HepG2 (cell line): ENCODE measurements around the gene SECTM1. TPM values are rescaled to one million over a fixed set of nuclear protein-coding genes. Genes with fewer than 3 reads are reported as not detected.

ENCODE experiments used
- ATAC-seq: fragments of 200-7000 bp; cut with Tn5 transposase; 3 replicates; pipeline ENCODE4 v1.9.1; 2020; ENCODE audit warnings: mild to moderate bottlenecking, moderate library complexity
- BruUV-seq: library from RNA; stranded (reverse); fragments of 400-500 nt; replicated peaks from 2 replicates; lab custom pipeline; 2021; lab: Mats Ljungman, UMichigan
- CTCF ChIA-PET: fragments of 300-600 bp; formaldehyde crosslinking; extraction: SDS; loops from one replicate; lab custom pipeline; 2021; ENCODE audit warnings: low total read pairs, inconsistent platforms, low intra/inter-chr PET ratio; lab: Yijun Ruan, JAX
- POLR2A ChIA-PET: fragments of 350-600 bp; sonication (Branson Sonifier 250); formaldehyde crosslinking; loops from one replicate; lab custom pipeline; 2020; ENCODE audit warnings: antibody characterized with exemption, inconsistent platforms; lab: Yijun Ruan, JAX
- DNase-seq: peaks from one replicate; pipeline ENCODE4 v3.0.0-alpha.2; 2015; ENCODE audit warnings: low spot score
- FAIRE-seq: peaks from 3 replicates; lab custom pipeline; 2011; peaks lifted over from hg19 to GRCh38; lab: Jason Lieb, UNC
- H2AFZ ChIP-seq: one replicate; pipeline ENCODE4 v1.6.1; 2011; ENCODE audit warnings: low read length, inconsistent platforms
- H3K27ac ChIP-seq: fragments of 300-600 bp; 3 replicates; pipeline ENCODE4 v1.8.0; 2011; ENCODE audit warnings: mixed run types, mild to moderate bottlenecking, mixed read lengths, low read length, inconsistent platforms; ENCODE audit not compliant: insufficient read depth; ENCODE audit errors: extremely low read length
- H3K27me3 ChIP-seq, 2 experiments: fragments of 200-600 bp in 1 of 2; 2 replicates in 1 of 2; 3 replicates in 1 of 2; pipeline versions ENCODE4 v1.6.0 to v1.8.0; 2011; ENCODE audit warnings: low read length in 2 of 2, mild to moderate bottlenecking in 2 of 2, moderate library complexity in 2 of 2, inconsistent platforms in 1 of 2; ENCODE audit not compliant: insufficient read depth in 2 of 2, control insufficient read depth in 1 of 2
- H3K36me3 ChIP-seq, 2 experiments: fragments of 200-600 bp in 1 of 2; replicated peaks in 1 of 2; 2 replicates in 1 of 2; 3 replicates in 1 of 2; pipeline versions ENCODE4 v1.5.1 to v1.8.0; 2011; ENCODE audit warnings: low read length in 2 of 2, inconsistent platforms in 1 of 2; ENCODE audit not compliant: insufficient read depth in 2 of 2, control insufficient read depth in 1 of 2
- H3K4me1 ChIP-seq: 2 replicates; pipeline ENCODE4 v1.5.1; 2012; ENCODE audit warnings: low read length, inconsistent platforms; ENCODE audit not compliant: insufficient read depth
- H3K4me2 ChIP-seq: 2 replicates; pipeline ENCODE4 v1.6.0; 2011; ENCODE audit warnings: low read depth, low read length, inconsistent platforms
- H3K4me3 ChIP-seq, 3 experiments: fragments of 200-600 bp in 1 of 3; sonication (generic), shearing (Covaris generic) in 1 of 3; replicated peaks in 1 of 3; 2 replicates each; pipeline ENCODE4 v1.5.1; 2011 to 2016; ENCODE audit warnings: low read length in 3 of 3, inconsistent platforms in 2 of 3, low read depth in 2 of 3, mild to moderate bottlenecking in 2 of 3, control low read depth in 1 of 3, mixed read lengths in 1 of 3; ENCODE audit not compliant: insufficient read depth in 1 of 3
- H3K79me2 ChIP-seq: one replicate; pipeline ENCODE4 v1.6.1; 2011; ENCODE audit warnings: low read length, inconsistent platforms; ENCODE audit not compliant: insufficient read depth
- H3K9ac ChIP-seq: 2 replicates; pipeline ENCODE4 v1.6.0; 2011; ENCODE audit warnings: mild to moderate bottlenecking, low read depth, low read length, inconsistent platforms; ENCODE audit not compliant: insufficient read depth
- H3K9me3 ChIP-seq: 2 replicates; pipeline ENCODE4 v1.5.1; 2012; ENCODE audit warnings: mild to moderate bottlenecking, low read length
- H4K20me1 ChIP-seq: 2 replicates; pipeline ENCODE4 v1.6.0; 2011; ENCODE audit warnings: inconsistent platforms, mild to moderate bottlenecking, low read length, moderate library complexity; ENCODE audit not compliant: insufficient read depth
- ARNT ChIP-seq: fragments of 450-650 bp; IDR thresholded peaks from 2 replicates; pipeline ENCODE4 v1.6.1; 2017
- BORCS8-MEF2B ChIP-seq: sonication (generic); formaldehyde crosslinking; IDR thresholded peaks from 2 replicates; pipeline ENCODE4 v1.8.0; 2022; ENCODE audit warnings: mild to moderate bottlenecking, missing genetic modification reagents
- DR1 ChIP-seq: sonication (generic); formaldehyde crosslinking; IDR thresholded peaks from 2 replicates; pipeline ENCODE4 v1.8.0; 2021; ENCODE audit warnings: mild to moderate bottlenecking, missing genetic modification reagents, inconsistent platforms
- ETV5 ChIP-seq: IDR thresholded peaks from 2 replicates; pipeline ENCODE4 v1.6.1; 2018; ENCODE audit warnings: missing biosample characterization, missing genetic modification reagents, inconsistent platforms, borderline replicate concordance
- FOXO1 ChIP-seq: sonication (generic); formaldehyde crosslinking; IDR thresholded peaks from 2 replicates; pipeline ENCODE4 v1.4.0; 2020; ENCODE audit warnings: missing genetic modification reagents
- HMGXB4 ChIP-seq, 2 experiments: sonication (generic) in 1 of 2; formaldehyde crosslinking in 1 of 2; IDR thresholded peaks; 2 replicates each; pipeline versions ENCODE4 v1.4.0 to v1.6.1; 2018 to 2020; ENCODE audit warnings: missing genetic modification reagents in 2 of 2, borderline replicate concordance in 1 of 2, low read depth in 1 of 2, mild to moderate bottlenecking in 1 of 2, missing biosample characterization in 1 of 2
- HNRNPL ChIP-seq: fragments of 200-400 bp; formaldehyde crosslinking; IDR thresholded peaks from 2 replicates; pipeline ENCODE4 v1.6.1; 2017; ENCODE audit warnings: mild to moderate bottlenecking, low read depth, low read length
- ISL2 ChIP-seq: sonication (generic); formaldehyde crosslinking; IDR thresholded peaks from 2 replicates; pipeline ENCODE4 v1.5.0; 2020; ENCODE audit warnings: missing genetic modification reagents
- NFRKB ChIP-seq: fragments of 450-650 bp; IDR thresholded peaks from 2 replicates; pipeline ENCODE4 v1.6.1; 2017
- NFYC ChIP-seq: IDR thresholded peaks from 2 replicates; pipeline ENCODE4 v1.6.1; 2016; ENCODE audit warnings: missing genetic modification reagents, missing compliant biosample characterization
- RAD21 ChIP-seq: fragments of 450-650 bp; formaldehyde crosslinking; IDR thresholded peaks from 2 replicates; pipeline ENCODE4 v1.5.0; 2020; ENCODE audit warnings: mild to moderate bottlenecking
- RFXANK ChIP-seq: IDR thresholded peaks from 2 replicates; pipeline ENCODE4 v1.6.1; 2016
- TEAD3 ChIP-seq: optimal IDR thresholded peaks from 2 replicates; pipeline ENCODE3; 2016; ENCODE audit warnings: borderline replicate concordance
- ZNF101 ChIP-seq: sonication (generic); formaldehyde crosslinking; IDR thresholded peaks from 2 replicates; pipeline ENCODE4 v1.4.0; 2020; ENCODE audit warnings: mild to moderate bottlenecking, low read depth, missing genetic modification reagents, borderline replicate concordance
- ZNF260 ChIP-seq: sonication (generic); formaldehyde crosslinking; IDR thresholded peaks from 2 replicates; pipeline ENCODE4 v1.4.0; 2020; ENCODE audit warnings: missing genetic modification reagents, low read depth, mild to moderate bottlenecking, borderline replicate concordance
- ZNF280B ChIP-seq: sonication (generic); formaldehyde crosslinking; IDR thresholded peaks from 2 replicates; pipeline ENCODE4 v1.5.0; 2020; ENCODE audit warnings: missing genetic modification reagents, mild to moderate bottlenecking, borderline replicate concordance
- ZNF687 ChIP-seq: sonication (generic); formaldehyde crosslinking; IDR thresholded peaks from 2 replicates; pipeline ENCODE4 v1.5.1; 2020; ENCODE audit warnings: mild to moderate bottlenecking, missing genetic modification reagents, moderate library complexity
- ZNF772 ChIP-seq: sonication (generic); formaldehyde crosslinking; IDR thresholded peaks from 2 replicates; pipeline ENCODE4 v1.5.0; 2020; ENCODE audit warnings: mild to moderate bottlenecking, missing genetic modification reagents
- WGBS: methylation state at CpG from one replicate; pipeline ENCODE4 v1.1.6; 2017; ENCODE audit warnings: low lambda C conversion rate; 5-methylcytosine and 5-hydroxymethylcytosine counted together
- in situ Hi-C: cut with HindIII; loops from 2 replicates; pipeline ENCODE4 v1.10.0; 2017; ENCODE audit warnings: low pct_unique_long_range_greater_than_20kb; ENCODE audit not compliant: extremely low pct_ligation_motif_present
- intact Hi-C: fragments of 100-400 bp; cut with micrococcal nuclease; formaldehyde crosslinking; loops from one replicate; pipeline ENCODE4 v1.10.0; 2022; ENCODE audit not compliant: unreplicated experiment
- polyA plus RNA-seq, 8 experiments: library from polyadenylated mRNA; depleted of rRNA in 3 of 8; stranded (reverse) in 7 of 8; unstranded in 1 of 8; fragments of >200 nt; fragmentation: Illumina TruSeq in 4 of 8; extraction: Trizol in 4 of 8; gene quantifications; 2 replicates each; pipeline versions ENCODE4 v1.2.1 to v1.2.3, GENCODE V29; 2011 to 2016; ENCODE audit warnings: low read depth in 4 of 8, missing spikeins in 1 of 8, mixed read lengths in 1 of 8; ENCODE audit not compliant: insufficient read depth in 1 of 8
- total RNA-seq, 5 experiments: library from RNA; depleted of rRNA; stranded (reverse); fragments of >200 nt; fragmentation: Illumina TruSeq; extraction: Trizol; gene quantifications; 2 replicates each; pipeline ENCODE4 v1.2.3, GENCODE V29; 2016; ENCODE audit warnings: low read depth in 1 of 5

The SECTM1 gene
- total and polyA plus RNA-seq, 2 of the 13 experiments (the other 11 are each of a cell fraction or from before 2014, with no cell fraction given): 3.5 to 5.3 TPM

- Histone ChIP-seq H3K4me2 (peak overlapping the region; percentile 99; the same call in 1 of the 2 replicates), H3K36me3 (no peaks in the 10 kb centered on the region), H3K4me3 (peak overlapping the region in 1 of 3 experiments; percentile 3; a peak in 1 of 6 replicates), H3K9ac (no peak overlapping the region), H3K9me3 (no peaks in the 10 kb centered on the region), H3K27me3 (no peaks in the 10 kb centered on the region), H4K20me1 (no peaks in the 10 kb centered on the region), H3K4me1 (peaks cover 100% of the 10 kb centered on the region), H3K27ac (no peak overlapping the region), H2AFZ (no peak overlapping the region), H3K79me2 (no peaks in the 10 kb centered on the region)
- POLR2A ChIA-PET: interaction anchor here (1.2 to 12.8 kb wide), 11 partner anchors 8 to 72 kb away, joined by 3 to 270 read pairs (median 15); partner anchors contain the start of genes CD7, CSNK1D and SECTM1
- BruUV-seq: no TSS peak
- CTCF ChIA-PET: interaction anchor here (0.7 to 2.7 kb wide), 4 partner anchors 15 to 65 kb away, joined by 3 to 26 read pairs (median 3); partner anchors contain the start of gene CD7
- in situ Hi-C loops: no loop called here
- DNase-seq (no peak), ATAC-seq (peak; percentile 31), FAIRE-seq (no peak)
- intact Hi-C loops: loop anchor here (2.0 to 5.0 kb wide), 3 partner anchors 20 to 50 kb away; no protein-coding TSS in a partner anchor
- 18% methylated on average over 21 of the region's 21 CpGs for WGBS
- TF ChIP-seq NFYC (CRISPR knock-in tag) (no peak), ZNF260 (0 out of 2 replicates have a peak, but pooled peaks have one; percentile 69), ETV5 (CRISPR knock-in tag) (peak; percentile 30; the same call in 1 of the 2 replicates), NFRKB (no peak), RAD21 (CRISPR knock-in tag) (peak; percentile 96), ZNF687 (peak; percentile 85), ZNF772 (CRISPR knock-in tag) (peak; percentile 52; the same call in 1 of the 2 replicates), RFXANK (no peak), TEAD3 (CRISPR knock-in tag) (peak; percentile 71), HNRNPL (peak; percentile 99), ZNF280B (peak; percentile 38; the same call in 1 of the 2 replicates), HMGXB4 (CRISPR knock-in tag; IDR thresholded peaks at IDR 0.05; ENCODE audit: borderline replicate concordance in 1 of 2, low read depth in 1 of 2) (peak; percentile 83 to 90), ISL2 (CRISPR knock-in tag) (no peak), DR1 (no peak), FOXO1 (CRISPR knock-in tag) (0 out of 2 replicates have a peak, but pooled peaks have one; percentile 16), ARNT (no peak), ZNF101 (CRISPR knock-in tag) (no peak), BORCS8-MEF2B (CRISPR knock-in tag) (peak; percentile 71; the same call in 1 of the 2 replicates)
These were observed 32.8 kb downstream of the SECTM1 start for GRCh38 chr17:82300707-82301270.
